ENCODE results near the gene XK. TPM values are rescaled to one million over a fixed set of nuclear protein-coding genes. Genes with fewer than 3 reads are reported as not detected.

Gene XK
- 0.22 and 0.25 TPM in 2 replicates for total RNA-seq

GRCh38 chrX:37685381-37686359, at the start of gene XK:
XK (plus strand) TSS chrX:37685791; CDS start chrX:37685962, 171 bp downstream.

GRCh38 chrX:37779857-37780256, 94.3 kb downstream of the XK start, which contains the start of gene CYBB:
CYBB (plus strand) TSS chrX:37780059; CDS start chrX:37780078, 19 bp downstream.

Other genes starting within 250 kb of the XK start
- 0.11 and 0.12 TPM in 2 replicates for gene LANCL3, start 114.1 kb upstream of the XK start, total RNA-seq
- gene CYBB, start 94.3 kb downstream of the XK start, total RNA-seq = under 0.01 TPM in 1 of 2 replicates, not detected in the other
- 55.3 and 55.5 TPM in 2 replicates for gene DYNLT3, start 161.8 kb downstream of the XK start, total RNA-seq

Data from uterine smooth muscle cell (primary cell).